ENCODE results near the gene TOGARAM1.

DNA sequence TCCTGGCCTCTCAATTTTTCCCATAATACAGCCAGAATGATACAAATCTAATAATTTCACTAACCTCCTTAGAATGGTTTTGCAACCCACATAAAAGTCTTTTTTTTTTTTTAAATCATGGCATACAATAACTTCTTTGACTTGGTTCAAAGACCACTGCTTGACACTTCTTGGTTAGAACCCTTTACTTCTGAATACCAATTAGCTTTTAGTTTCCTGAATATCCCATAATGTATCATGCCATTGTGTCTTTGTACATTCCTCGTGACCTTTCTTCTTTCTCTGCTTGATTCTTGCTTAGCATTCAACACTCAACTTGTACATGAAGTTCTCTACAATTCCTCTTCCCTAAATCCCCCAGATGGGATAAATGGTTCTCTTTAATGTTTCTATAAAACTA is 19.6 kb upstream of the TOGARAM1 start:
- TF ChIP-seq, protein P1, sequence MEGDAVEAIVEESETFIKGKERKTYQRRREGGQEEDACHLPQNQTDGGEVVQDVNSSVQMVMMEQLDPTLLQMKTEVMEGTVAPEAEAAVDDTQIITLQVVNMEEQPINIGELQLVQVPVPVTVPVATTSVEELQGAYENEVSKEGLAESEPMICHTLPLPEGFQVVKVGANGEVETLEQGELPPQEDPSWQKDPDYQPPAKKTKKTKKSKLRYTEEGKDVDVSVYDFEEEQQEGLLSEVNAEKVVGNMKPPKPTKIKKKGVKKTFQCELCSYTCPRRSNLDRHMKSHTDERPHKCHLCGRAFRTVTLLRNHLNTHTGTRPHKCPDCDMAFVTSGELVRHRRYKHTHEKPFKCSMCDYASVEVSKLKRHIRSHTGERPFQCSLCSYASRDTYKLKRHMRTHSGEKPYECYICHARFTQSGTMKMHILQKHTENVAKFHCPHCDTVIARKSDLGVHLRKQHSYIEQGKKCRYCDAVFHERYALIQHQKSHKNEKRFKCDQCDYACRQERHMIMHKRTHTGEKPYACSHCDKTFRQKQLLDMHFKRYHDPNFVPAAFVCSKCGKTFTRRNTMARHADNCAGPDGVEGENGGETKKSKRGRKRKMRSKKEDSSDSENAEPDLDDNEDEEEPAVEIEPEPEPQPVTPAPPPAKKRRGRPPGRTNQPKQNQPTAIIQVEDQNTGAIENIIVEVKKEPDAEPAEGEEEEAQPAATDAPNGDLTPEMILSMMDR (IDR thresholded peaks at IDR 0.05): no peak
- no peak for TF ChIP-seq POLR2A (IDR thresholded peaks at IDR 0.05)

Data from right lobe of liver (tissue), 4 donors.